ENCODE results near the gene SYK. TPM values are rescaled to one million over a fixed set of nuclear protein-coding genes. Genes with fewer than 3 reads are reported as not detected.

Gene SYK
- total RNA-seq, 1 donor, result not detected

DNA sequence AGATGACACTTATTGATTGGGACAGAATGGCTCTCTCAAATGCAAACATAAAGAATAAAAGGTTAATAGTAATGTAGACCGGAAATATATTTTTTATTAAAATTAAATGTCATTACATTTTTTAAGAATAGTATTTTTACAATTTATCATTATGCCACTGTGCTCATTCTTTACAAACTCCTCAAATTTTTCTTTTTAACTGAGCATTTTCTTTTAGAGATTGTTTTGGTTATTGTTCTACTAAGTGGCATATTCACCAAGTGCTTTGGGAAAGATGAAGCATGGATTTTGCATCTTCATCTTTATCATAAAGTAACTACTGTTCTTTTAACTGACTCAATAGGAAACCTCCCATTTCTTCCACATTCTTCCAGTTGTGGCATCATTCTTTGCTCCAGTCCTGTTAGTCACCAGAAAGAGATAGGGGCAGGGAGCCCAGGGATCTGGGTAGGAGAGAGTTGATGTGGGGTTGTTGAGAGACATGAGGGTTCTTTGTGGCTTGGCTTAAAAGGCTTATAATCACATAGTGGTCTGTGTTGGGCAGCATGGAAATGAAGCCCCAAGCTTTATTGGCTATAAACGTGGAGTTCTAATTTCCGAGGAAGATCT, 69.8 kb downstream of the SYK start:
- TF ChIP-seq, protein P1, sequence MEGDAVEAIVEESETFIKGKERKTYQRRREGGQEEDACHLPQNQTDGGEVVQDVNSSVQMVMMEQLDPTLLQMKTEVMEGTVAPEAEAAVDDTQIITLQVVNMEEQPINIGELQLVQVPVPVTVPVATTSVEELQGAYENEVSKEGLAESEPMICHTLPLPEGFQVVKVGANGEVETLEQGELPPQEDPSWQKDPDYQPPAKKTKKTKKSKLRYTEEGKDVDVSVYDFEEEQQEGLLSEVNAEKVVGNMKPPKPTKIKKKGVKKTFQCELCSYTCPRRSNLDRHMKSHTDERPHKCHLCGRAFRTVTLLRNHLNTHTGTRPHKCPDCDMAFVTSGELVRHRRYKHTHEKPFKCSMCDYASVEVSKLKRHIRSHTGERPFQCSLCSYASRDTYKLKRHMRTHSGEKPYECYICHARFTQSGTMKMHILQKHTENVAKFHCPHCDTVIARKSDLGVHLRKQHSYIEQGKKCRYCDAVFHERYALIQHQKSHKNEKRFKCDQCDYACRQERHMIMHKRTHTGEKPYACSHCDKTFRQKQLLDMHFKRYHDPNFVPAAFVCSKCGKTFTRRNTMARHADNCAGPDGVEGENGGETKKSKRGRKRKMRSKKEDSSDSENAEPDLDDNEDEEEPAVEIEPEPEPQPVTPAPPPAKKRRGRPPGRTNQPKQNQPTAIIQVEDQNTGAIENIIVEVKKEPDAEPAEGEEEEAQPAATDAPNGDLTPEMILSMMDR (IDR thresholded peaks at IDR 0.05; ENCODE audit: insufficient read depth, low read depth, low read length), result no peak
- no peak for DNase-seq (ENCODE audit: low read depth)

DNA sequence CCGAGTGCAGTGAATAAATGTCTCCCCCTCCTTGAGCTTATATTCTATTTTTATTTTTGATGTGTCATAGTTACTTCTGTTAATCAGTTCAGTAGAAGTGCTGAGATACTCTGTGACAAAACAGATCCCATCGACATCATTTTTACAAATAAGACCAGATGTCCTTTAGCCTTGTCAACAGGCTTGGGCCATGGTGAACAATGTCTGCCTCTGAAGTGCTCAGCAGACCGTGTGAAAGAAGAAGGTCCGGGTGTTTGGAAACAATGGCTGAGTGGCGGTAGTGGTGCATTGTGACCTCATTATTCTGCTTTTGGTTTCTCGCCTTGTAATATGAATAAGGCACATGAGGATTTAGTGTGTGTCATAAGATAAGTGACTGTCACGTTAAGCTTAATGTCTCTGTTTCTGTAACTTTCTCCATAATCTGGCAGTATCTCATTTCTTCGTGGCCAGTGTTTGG, 71.2 kb downstream of the SYK start:
- no peak for DNase-seq (ENCODE audit: low read depth)
- TF ChIP-seq, protein P1 (IDR thresholded peaks at IDR 0.05; ENCODE audit: insufficient read depth, low read depth, low read length), result no peak
- H3K4me3 ChIP-seq (ENCODE audit: low read depth, low read length), result no peak overlapping the region

More for the DNA sequence above, 69.8 kb downstream of the SYK start:
- no peak overlapping the region for H3K4me3 ChIP-seq (ENCODE audit: low read depth, low read length)

DNA sequence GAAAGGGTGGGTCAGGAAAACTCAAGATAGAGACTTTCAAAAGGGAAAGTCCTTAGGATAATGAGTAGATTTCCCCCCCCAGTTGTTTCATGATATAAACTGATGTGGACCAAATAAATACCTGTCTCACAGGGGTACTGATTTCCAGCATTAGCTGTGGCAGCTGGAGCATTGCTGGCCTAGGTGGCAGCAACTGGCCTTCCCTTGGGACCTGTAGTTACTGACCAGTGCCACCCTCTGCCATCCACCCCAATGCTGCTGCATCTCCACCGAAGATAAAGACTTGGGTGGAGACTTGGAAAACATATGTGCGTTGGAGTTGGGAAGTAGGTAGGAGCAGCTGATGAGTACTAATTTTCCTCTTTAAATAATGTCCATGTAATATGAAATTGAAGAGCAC, 71.8 kb downstream of the SYK start:
- no peak overlapping the region for H3K4me3 ChIP-seq (ENCODE audit: low read depth, low read length)
- DNase-seq (ENCODE audit: low read depth), result no peak
- TF ChIP-seq, protein P1 (IDR thresholded peaks at IDR 0.05; ENCODE audit: insufficient read depth, low read depth, low read length), result no peak

DNA sequence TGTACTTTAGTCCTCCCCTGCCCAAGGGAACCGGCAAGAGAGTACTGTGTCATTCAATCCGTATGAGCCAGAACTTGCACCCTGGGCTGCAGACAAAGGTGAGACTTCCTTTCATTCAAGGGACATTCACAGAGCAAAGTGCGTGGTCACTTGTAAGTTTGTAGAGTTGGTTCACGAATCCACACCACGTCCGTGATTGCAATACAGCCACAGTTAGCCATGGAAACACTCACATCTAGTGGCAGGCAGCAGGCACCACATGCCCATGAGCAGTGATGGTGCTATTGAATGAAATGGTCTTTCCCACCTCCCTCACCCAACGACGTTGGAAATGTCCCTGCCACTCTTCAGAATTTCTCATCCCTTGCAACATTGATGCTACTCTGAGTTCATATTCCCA, 72.6 kb downstream of the SYK start:
- no peak for DNase-seq (ENCODE audit: low read depth)
- TF ChIP-seq, protein P1 (IDR thresholded peaks at IDR 0.05; ENCODE audit: insufficient read depth, low read depth, low read length), result peak; percentile 6
- H3K4me3 ChIP-seq (ENCODE audit: low read depth, low read length), result no peak overlapping the region

DNA sequence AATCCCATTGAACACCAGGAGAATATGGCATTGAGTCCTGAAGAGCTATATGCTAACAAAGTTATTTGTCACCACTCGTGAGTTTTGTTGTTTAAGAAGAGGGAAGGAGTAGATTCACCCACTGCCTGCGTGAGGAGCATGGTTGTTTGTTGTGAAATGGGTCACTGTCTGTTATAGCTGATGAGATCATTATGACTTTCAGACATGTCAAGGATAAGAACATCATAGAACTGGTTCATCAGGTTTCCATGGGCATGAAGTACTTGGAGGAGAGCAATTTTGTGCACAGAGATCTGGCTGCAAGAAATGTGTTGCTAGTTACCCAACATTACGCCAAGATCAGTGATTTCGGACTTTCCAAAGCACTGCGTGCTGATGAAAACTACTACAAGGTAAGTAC, 76.9 kb downstream of the SYK start:
- no peak overlapping the region for H3K4me3 ChIP-seq (ENCODE audit: low read depth, low read length)
- DNase-seq (ENCODE audit: low read depth), result no peak
- TF ChIP-seq, protein P1 (IDR thresholded peaks at IDR 0.05; ENCODE audit: insufficient read depth, low read depth, low read length), result no peak

DNA sequence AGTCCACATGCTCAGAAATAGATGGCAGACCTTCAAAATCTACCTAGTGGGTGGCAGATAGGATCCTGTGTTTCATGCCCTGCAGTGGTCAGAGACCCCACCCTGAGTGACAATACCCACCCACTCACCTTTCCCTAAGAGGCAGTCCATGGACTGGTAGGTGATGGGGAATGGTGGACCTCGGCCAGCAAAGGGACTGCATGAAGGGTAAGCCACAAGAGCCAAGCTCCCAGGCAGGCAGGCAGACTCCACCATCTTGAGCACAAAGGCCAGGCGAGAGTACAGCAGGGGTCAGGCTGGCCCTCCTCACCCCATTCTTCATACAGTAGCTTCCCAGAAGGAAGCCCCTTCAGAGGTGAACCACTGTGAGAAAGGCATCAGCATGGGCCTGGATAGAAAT, 78.4 kb downstream of the SYK start:
- TF ChIP-seq, protein P1 (IDR thresholded peaks at IDR 0.05; ENCODE audit: insufficient read depth, low read depth, low read length), result no peak
- DNase-seq (ENCODE audit: low read depth), result no peak
- H3K4me3 ChIP-seq (ENCODE audit: low read depth, low read length), result no peak overlapping the region

DNA sequence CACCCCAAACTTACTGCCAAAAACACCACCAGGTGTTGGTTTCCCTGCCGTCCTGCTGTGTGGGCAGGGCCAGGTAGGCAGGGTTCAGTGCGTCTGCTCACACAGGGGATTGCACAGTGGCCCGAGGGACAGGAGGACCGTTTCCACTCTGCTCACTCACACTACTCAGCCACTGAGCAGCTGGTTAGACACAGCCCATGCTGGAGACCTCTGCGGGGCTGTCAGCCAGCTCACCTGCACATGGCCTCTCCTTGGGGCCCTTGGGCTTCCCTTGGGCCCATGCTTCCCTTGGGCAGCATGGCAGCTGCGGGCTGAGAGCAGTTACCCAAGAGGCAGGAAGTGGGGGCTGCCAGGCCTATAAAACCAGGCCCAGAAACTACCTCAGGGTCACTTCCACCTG, 79.0 kb downstream of the SYK start:
- no peak overlapping the region for H3K4me3 ChIP-seq (ENCODE audit: low read depth, low read length)
- DNase-seq (ENCODE audit: low read depth), result no peak
- TF ChIP-seq, protein P1 (IDR thresholded peaks at IDR 0.05; ENCODE audit: insufficient read depth, low read depth, low read length), result no peak

All from fibroblast of villous mesenchyme (primary cell).